ENCODE measurements around the gene DDX41. TPM values are rescaled to one million over a fixed set of nuclear protein-coding genes. Genes with fewer than 3 reads are reported as not detected.

Gene DDX41
- total RNA-seq, 4 donors from 2014 or later, result 64.5 to 80.8 (median 68.5) TPM

- no peaks in the 10 kb centered on the region for H3K9me3 ChIP-seq
- no peak for ATAC-seq
- WGBS, 2 donors (ENCODE audit: low coverage in 1 of 2), result 93 to 94% methylated on average over 5 of the region's 5 CpGs
- peaks cover 0 to 15% of the 10 kb centered on the region in 2 donors for H3K36me3 ChIP-seq
- TF ChIP-seq EP300 (IDR thresholded peaks at IDR 0.05), result no peak
- TF ChIP-seq POLR2AphosphoS5 (IDR thresholded peaks at IDR 0.05), result no peak
- TF ChIP-seq CTCF (IDR thresholded peaks at IDR 0.05), result no peak
- TF ChIP-seq POLR2A (IDR thresholded peaks at IDR 0.05), result no peak
- no peak overlapping the region for H3K4me3 ChIP-seq
- no peaks in the 10 kb centered on the region for H3K27me3 ChIP-seq
- peaks cover 0 to 42% (median 8%) of the 10 kb centered on the region in 3 donors for H3K4me1 ChIP-seq
- no peak overlapping the region for H3K27ac ChIP-seq
These were observed 38.9 kb upstream of the DDX41 start for GRCh38 chr5:177555665-177556064.

- Histone ChIP-seq H3K27me3 (no peaks in the 10 kb centered on the region), H3K9me3 (no peaks in the 10 kb centered on the region), H3K36me3 (peaks cover 0 to 15% of the 10 kb centered on the region in 2 donors), H3K4me1 (peaks cover 0 to 47% (median 8%) of the 10 kb centered on the region in 3 donors), H3K27ac (no peak overlapping the region), H3K4me3 (no peak overlapping the region)
- 42 to 58% methylated on average over 1 to 2 of the region's 2 CpGs for WGBS, 2 donors (ENCODE audit: low coverage in 1 of 2)
- ATAC-seq, result no peak
- TF ChIP-seq EP300 (IDR thresholded peaks at IDR 0.05) (no peak), POLR2AphosphoS5 (IDR thresholded peaks at IDR 0.05) (no peak), CTCF (IDR thresholded peaks at IDR 0.05) (no peak), POLR2A (IDR thresholded peaks at IDR 0.05) (no peak)
These were observed 38.5 kb upstream of the DDX41 start for GRCh38 chr5:177555228-177555627.

- H3K36me3 ChIP-seq, result peaks cover 0 to 15% of the 10 kb centered on the region in 2 donors
- peak; percentile 55 for TF ChIP-seq POLR2AphosphoS5 (IDR thresholded peaks at IDR 0.05)
- peak in 1 of 2 donors; percentile 14 for TF ChIP-seq POLR2A (IDR thresholded peaks at IDR 0.05)
- peak; percentile 12 to 60 (median 38) for TF ChIP-seq CTCF (IDR thresholded peaks at IDR 0.05)
- no peak for TF ChIP-seq EP300 (IDR thresholded peaks at IDR 0.05)
- peaks cover 0 to 53% (median 8%) of the 10 kb centered on the region in 3 donors for H3K4me1 ChIP-seq
- peak within 1 kb of the TSS; percentile 71 to 91 (median 88) for H3K27ac ChIP-seq
- H3K9me3 ChIP-seq, result no peaks in the 10 kb centered on the region
- H3K4me3 ChIP-seq, result peak within 1 kb of the TSS; percentile 90 to 96
- peak; percentile 99 for ATAC-seq
- no peaks in the 10 kb centered on the region for H3K27me3 ChIP-seq
- 21% methylated on average over 15 of the region's 49 CpGs; no CpG with 5 or more reads in 1 of the 2 donors for WGBS, 2 donors (ENCODE audit: low coverage in 1 of 2)
These were observed 37.8 kb upstream of the DDX41 start, which contains the start of gene FAM193B for GRCh38 chr5:177554474-177555111. Gene FAM193B (minus strand): TSS chr5:177554563. CDS start chr5:177554458, 105 bp downstream.

- peak; percentile 50 for ATAC-seq
- no peak for TF ChIP-seq POLR2A (IDR thresholded peaks at IDR 0.05)
- TF ChIP-seq CTCF (IDR thresholded peaks at IDR 0.05), result no peak
- TF ChIP-seq POLR2AphosphoS5 (IDR thresholded peaks at IDR 0.05), result no peak
- no peak for TF ChIP-seq EP300 (IDR thresholded peaks at IDR 0.05)
- peaks cover 0 to 15% of the 10 kb centered on the region in 2 donors for H3K36me3 ChIP-seq
- peaks cover 0 to 57% (median 8%) of the 10 kb centered on the region in 3 donors for H3K4me1 ChIP-seq
- no peaks in the 10 kb centered on the region for H3K27me3 ChIP-seq
- WGBS, 2 donors (ENCODE audit: low coverage in 1 of 2), result no CpG with 5 or more reads among the region's 72 CpGs
- H3K9me3 ChIP-seq, result no peaks in the 10 kb centered on the region
- peak overlapping the region; percentile 71 to 91 (median 88) for H3K27ac ChIP-seq
- H3K4me3 ChIP-seq, result peak overlapping the region; percentile 90 to 96
These were observed 37.1 kb upstream of the DDX41 start for GRCh38 chr5:177553671-177554429.

Data from gastroesophageal sphincter (tissue), 4 donors.